ENCODE results near the gene ENO1.

DNA sequence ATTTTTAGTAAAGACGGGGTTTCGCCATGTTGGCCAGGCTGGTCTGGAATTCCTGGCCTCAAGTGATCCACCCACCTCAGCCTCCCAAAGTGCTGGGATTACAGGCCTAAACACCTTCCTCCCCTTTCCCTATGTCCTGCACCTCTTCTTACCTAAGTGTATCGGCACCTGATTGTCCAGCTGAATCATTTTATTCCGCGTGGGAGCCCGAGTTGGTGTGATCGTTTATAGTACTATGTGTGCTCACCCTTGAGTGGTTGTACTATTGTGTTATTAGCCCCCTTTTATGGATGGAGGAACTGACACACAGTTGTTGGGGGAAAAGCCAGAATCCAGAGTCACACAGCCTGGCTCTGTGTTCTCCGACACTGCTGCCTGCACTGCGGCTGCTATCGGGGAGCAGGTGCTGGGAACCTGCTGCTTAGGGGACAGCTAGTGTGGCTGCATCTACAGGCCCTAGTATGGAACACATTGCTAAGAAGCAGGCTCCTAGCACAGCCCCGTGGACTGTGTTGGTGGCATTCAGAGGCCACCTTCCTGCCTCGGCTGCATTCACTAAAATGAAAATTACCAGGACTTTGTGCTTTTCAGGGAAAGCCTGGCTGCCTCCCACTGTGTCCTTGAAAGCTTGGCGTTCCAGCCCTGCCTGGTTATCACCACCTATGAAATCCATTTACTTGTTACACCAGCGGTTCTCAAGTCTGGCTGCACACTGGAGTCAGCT is 21.6 kb downstream of the ENO1 start:
- no peak for TF ChIP-seq POLR2AphosphoS5 (IDR thresholded peaks at IDR 0.05)
- TF ChIP-seq, protein P1, sequence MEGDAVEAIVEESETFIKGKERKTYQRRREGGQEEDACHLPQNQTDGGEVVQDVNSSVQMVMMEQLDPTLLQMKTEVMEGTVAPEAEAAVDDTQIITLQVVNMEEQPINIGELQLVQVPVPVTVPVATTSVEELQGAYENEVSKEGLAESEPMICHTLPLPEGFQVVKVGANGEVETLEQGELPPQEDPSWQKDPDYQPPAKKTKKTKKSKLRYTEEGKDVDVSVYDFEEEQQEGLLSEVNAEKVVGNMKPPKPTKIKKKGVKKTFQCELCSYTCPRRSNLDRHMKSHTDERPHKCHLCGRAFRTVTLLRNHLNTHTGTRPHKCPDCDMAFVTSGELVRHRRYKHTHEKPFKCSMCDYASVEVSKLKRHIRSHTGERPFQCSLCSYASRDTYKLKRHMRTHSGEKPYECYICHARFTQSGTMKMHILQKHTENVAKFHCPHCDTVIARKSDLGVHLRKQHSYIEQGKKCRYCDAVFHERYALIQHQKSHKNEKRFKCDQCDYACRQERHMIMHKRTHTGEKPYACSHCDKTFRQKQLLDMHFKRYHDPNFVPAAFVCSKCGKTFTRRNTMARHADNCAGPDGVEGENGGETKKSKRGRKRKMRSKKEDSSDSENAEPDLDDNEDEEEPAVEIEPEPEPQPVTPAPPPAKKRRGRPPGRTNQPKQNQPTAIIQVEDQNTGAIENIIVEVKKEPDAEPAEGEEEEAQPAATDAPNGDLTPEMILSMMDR (IDR thresholded peaks at IDR 0.05): no peak
- TF ChIP-seq POLR2A (IDR thresholded peaks at IDR 0.05): no peak
- TF ChIP-seq EP300 (IDR thresholded peaks at IDR 0.05): no peak

Data from stomach (tissue), 4 donors.